Breast epithelium (tissue), 3 donors: ENCODE measurements around the gene LEPR.

Experiments
- POLR2A ChIP-seq: fragments of 450-650 bp; IDR thresholded peaks from one replicate; pipeline ENCODE4 v1.6.1; 2016; ENCODE audit warnings: antibody characterized with exemption, mild to moderate bottlenecking, moderate library complexity
- TF ChIP-seq, protein P1 (sequence below), 3 donors: fragments of 450-650 bp; IDR thresholded peaks; one replicate each; pipeline ENCODE4 v1.5.1; 2016 to 2017; ENCODE audit warnings: antibody characterized with exemption in 3 of 3, mild to moderate bottlenecking in 3 of 3, moderate library complexity in 3 of 3

DNA sequence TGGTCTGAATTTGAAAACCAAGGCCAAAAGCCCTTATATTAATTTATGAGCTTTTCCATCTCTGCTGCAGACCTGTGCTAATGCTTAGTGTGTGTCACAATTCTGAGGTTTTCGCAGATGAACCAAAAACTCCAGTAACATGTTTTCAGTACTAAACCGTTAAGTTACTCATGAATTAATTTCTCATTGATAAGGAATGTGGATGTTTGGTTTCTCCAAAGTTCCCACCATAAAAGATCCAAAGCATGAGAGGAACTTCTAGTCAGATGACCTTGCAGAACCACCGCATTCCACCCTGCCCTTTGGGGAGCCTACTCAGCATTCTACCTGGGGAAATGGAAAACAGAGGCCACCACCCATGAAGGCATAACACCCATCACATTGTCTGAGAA lies 7.5 kb upstream of the LEPR start:
- TF ChIP-seq, protein P1, sequence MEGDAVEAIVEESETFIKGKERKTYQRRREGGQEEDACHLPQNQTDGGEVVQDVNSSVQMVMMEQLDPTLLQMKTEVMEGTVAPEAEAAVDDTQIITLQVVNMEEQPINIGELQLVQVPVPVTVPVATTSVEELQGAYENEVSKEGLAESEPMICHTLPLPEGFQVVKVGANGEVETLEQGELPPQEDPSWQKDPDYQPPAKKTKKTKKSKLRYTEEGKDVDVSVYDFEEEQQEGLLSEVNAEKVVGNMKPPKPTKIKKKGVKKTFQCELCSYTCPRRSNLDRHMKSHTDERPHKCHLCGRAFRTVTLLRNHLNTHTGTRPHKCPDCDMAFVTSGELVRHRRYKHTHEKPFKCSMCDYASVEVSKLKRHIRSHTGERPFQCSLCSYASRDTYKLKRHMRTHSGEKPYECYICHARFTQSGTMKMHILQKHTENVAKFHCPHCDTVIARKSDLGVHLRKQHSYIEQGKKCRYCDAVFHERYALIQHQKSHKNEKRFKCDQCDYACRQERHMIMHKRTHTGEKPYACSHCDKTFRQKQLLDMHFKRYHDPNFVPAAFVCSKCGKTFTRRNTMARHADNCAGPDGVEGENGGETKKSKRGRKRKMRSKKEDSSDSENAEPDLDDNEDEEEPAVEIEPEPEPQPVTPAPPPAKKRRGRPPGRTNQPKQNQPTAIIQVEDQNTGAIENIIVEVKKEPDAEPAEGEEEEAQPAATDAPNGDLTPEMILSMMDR (IDR thresholded peaks at IDR 0.05), result no peak
- TF ChIP-seq POLR2A, result no peak
